Retinal pigment epithelial cell (primary cell): ENCODE results near the gene SLC35A3.

Experiments used
- DNase-seq: peaks from one replicate; pipeline ENCODE4 v3.0.0-alpha.2; 2010; ENCODE audit warnings: low read depth
- H3K4me3 ChIP-seq: 2 replicates; pipeline ENCODE4 v1.5.1; 2011; ENCODE audit warnings: mild to moderate bottlenecking, low read length, control low read depth, moderate library complexity
- CTCF ChIP-seq: conservative IDR thresholded peaks from 2 replicates; pipeline ENCODE4 v1.5.1; 2011; ENCODE audit warnings: low read depth, low read length, control low read depth, inconsistent platforms

The SLC35A3 gene

GRCh38 chr1:100061681-100062080 is 91.9 kb downstream of the SLC35A3 start:
- no peak for TF ChIP-seq CTCF
- DNase-seq = no peak
- no peak overlapping the region for H3K4me3 ChIP-seq

- H3K4me3 ChIP-seq = no peak overlapping the region
- TF ChIP-seq CTCF = no peak
- DNase-seq = no peak
Measured at GRCh38 chr1:100065183-100065968, 95.6 kb downstream of the SLC35A3 start.

- TF ChIP-seq CTCF = no peak
- no peak for DNase-seq
Measured at GRCh38 chr1:100065969-100066227, 96.1 kb downstream of the SLC35A3 start.

GRCh38 chr1:100070201-100070939 is 100.6 kb downstream of the SLC35A3 start:
- no peak for DNase-seq
- TF ChIP-seq CTCF = no peak
- no peak overlapping the region for H3K4me3 ChIP-seq

More at GRCh38 chr1:100065969-100066227, 96.1 kb downstream of the SLC35A3 start:
- no peak overlapping the region for H3K4me3 ChIP-seq

GRCh38 chr1:100073531-100073930 is 103.7 kb downstream of the SLC35A3 start:
- no peak for DNase-seq
- no peak for TF ChIP-seq CTCF
- H3K4me3 ChIP-seq = no peak overlapping the region

GRCh38 chr1:100074604-100075395 is 105.0 kb downstream of the SLC35A3 start:
- DNase-seq = no peak
- TF ChIP-seq CTCF = no peak
- no peak overlapping the region for H3K4me3 ChIP-seq
